ENCODE measurements around the gene WBP1.
A peak's percentile ranks its signal among the peaks of the same experiment; 100 is the strongest.

The WBP1 gene

DNA sequence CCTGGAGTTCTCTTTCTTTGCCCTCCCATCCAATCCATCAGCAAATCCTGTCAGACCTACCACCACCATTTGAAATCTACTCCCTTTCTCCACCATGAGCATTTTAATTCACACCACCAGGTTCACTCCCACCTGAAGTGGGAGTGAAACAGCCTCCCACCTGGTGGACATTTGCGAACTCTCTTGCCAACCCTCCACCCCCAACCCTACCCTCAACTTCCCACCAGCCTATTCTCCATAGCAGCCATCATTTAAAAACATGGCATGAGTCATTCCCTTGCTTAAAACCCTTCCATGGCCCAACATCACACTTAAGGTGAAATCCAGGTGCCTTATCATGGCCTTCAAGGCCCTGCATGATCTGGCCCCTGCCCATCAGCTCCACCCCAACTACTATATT lies 20.0 kb upstream of the WBP1 start:
- Histone ChIP-seq H3K9me3 (ENCODE audit: low read length) (no peaks in the 10 kb centered on the region), H3F3A (ENCODE audit: insufficient read depth, low read length) (no peaks in the 10 kb centered on the region), H3K4me1 (ENCODE audit: insufficient read depth, low read length, severe bottlenecking) (peaks cover 19% of the 10 kb centered on the region), H3K36me3 (ENCODE audit: insufficient read depth, low read length) (no peaks in the 10 kb centered on the region), H2AFZ (ENCODE audit: low read length) (no peak overlapping the region), H3K4me3 (ENCODE audit: low read depth, low read length, poor library complexity, severe bottlenecking) (no peak overlapping the region), H3K79me2 (ENCODE audit: insufficient read depth, low read length) (no peaks in the 10 kb centered on the region), H3K9me2 (ENCODE audit: low read depth, low read length) (no peaks in the 10 kb centered on the region), H3K9ac (ENCODE audit: low read length) (no peak overlapping the region), H3K4me2 (ENCODE audit: low read length) (no peak overlapping the region), H3K27ac (ENCODE audit: low read depth, low read length, poor library complexity, severe bottlenecking) (no peak overlapping the region), H4K20me1 (ENCODE audit: insufficient read depth, low read length) (no peaks in the 10 kb centered on the region), H3K27me3 (ENCODE audit: insufficient read depth, low read length) (peaks cover 8% of the 10 kb centered on the region; the same call in 1 of the 2 replicates)
- TF ChIP-seq, protein P1, sequence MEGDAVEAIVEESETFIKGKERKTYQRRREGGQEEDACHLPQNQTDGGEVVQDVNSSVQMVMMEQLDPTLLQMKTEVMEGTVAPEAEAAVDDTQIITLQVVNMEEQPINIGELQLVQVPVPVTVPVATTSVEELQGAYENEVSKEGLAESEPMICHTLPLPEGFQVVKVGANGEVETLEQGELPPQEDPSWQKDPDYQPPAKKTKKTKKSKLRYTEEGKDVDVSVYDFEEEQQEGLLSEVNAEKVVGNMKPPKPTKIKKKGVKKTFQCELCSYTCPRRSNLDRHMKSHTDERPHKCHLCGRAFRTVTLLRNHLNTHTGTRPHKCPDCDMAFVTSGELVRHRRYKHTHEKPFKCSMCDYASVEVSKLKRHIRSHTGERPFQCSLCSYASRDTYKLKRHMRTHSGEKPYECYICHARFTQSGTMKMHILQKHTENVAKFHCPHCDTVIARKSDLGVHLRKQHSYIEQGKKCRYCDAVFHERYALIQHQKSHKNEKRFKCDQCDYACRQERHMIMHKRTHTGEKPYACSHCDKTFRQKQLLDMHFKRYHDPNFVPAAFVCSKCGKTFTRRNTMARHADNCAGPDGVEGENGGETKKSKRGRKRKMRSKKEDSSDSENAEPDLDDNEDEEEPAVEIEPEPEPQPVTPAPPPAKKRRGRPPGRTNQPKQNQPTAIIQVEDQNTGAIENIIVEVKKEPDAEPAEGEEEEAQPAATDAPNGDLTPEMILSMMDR (IDR thresholded peaks at IDR 0.05; ENCODE audit: low read length), result no peak
- no peak for TF ChIP-seq EZH2 (IDR thresholded peaks at IDR 0.05; ENCODE audit: borderline replicate concordance, low read length)

DNA sequence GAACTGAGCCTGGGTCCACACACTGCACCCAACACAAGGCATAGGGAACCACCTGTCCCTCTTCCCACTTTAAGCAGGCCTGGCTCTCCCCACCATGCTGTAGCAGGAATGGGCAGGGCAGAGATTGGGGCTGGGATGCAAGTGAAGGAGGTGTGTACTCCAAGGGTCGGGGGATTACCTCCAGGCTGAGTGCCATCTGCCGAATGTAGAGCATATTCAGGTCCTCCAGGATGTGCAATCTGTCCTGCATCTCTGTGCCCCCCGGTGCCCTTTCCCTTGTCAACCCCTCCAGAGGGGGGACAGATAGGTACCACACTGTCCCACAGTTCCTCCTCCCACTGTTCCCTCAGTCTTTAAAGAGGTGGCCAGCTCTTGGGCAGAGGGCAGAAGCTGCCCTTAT lies 18.9 kb upstream of the WBP1 start:
- H2AFZ ChIP-seq (ENCODE audit: low read length), result no peak overlapping the region
- no peak overlapping the region for H3K27ac ChIP-seq (ENCODE audit: low read depth, low read length, poor library complexity, severe bottlenecking)
- H3K9me2 ChIP-seq (ENCODE audit: low read depth, low read length), result no peaks in the 10 kb centered on the region
- H3K4me2 ChIP-seq (ENCODE audit: low read length), result no peak overlapping the region
- peaks cover 10% of the 10 kb centered on the region; the same call in 1 of the 2 replicates for H3K27me3 ChIP-seq (ENCODE audit: insufficient read depth, low read length)
- no peaks in the 10 kb centered on the region for H3F3A ChIP-seq (ENCODE audit: insufficient read depth, low read length)
- no peak for TF ChIP-seq EZH2 (IDR thresholded peaks at IDR 0.05; ENCODE audit: borderline replicate concordance, low read length)
- TF ChIP-seq, protein P1 (IDR thresholded peaks at IDR 0.05; ENCODE audit: low read length), result no peak
- peaks cover 24% of the 10 kb centered on the region for H3K4me1 ChIP-seq (ENCODE audit: insufficient read depth, low read length, severe bottlenecking)
- no peaks in the 10 kb centered on the region for H4K20me1 ChIP-seq (ENCODE audit: insufficient read depth, low read length)
- no peak overlapping the region for H3K4me3 ChIP-seq (ENCODE audit: low read depth, low read length, poor library complexity, severe bottlenecking)
- H3K36me3 ChIP-seq (ENCODE audit: insufficient read depth, low read length), result no peaks in the 10 kb centered on the region
- H3K79me2 ChIP-seq (ENCODE audit: insufficient read depth, low read length), result no peaks in the 10 kb centered on the region
- no peak overlapping the region for H3K9ac ChIP-seq (ENCODE audit: low read length)
- no peaks in the 10 kb centered on the region for H3K9me3 ChIP-seq (ENCODE audit: low read length)

DNA sequence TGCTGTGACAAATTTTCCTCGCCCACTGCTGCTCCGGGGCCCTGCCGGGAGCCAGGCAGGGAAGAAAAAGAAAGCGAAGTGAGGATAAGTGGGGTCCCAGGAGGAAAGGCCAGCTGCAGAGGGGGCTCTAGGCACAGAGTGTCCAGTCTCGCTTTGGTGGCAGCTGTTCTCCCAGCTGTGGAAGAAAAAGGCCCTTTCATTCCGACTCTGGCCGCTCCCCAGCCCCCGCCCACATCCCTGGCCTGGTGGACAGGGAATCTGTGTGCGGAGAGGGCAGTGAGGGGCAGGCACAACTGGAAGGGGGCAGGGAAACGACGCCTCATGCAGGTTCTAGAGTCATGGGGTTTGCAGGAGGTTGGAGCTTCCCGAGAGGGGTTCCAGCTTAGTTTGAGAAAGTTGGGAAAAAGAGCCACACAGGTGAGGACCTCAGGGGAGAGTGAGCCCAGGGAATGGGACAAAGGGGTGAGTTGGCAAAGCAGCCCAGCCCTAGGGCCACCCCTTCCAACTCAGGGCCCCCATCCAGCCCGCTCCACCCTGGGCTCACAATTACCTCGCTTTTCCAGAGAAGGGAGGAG lies 18.3 kb upstream of the WBP1 start:
- Histone ChIP-seq H3K9ac (ENCODE audit: low read length) (no peak overlapping the region), H3K79me2 (ENCODE audit: insufficient read depth, low read length) (no peaks in the 10 kb centered on the region), H3K9me2 (ENCODE audit: low read depth, low read length) (no peaks in the 10 kb centered on the region), H3K27me3 (ENCODE audit: insufficient read depth, low read length) (peaks cover 12% of the 10 kb centered on the region; the same call in 1 of the 2 replicates), H3K4me2 (ENCODE audit: low read length) (peak overlapping the region; percentile 25; the same call in 1 of the 2 replicates), H2AFZ (ENCODE audit: low read length) (no peak overlapping the region), H3K4me1 (ENCODE audit: insufficient read depth, low read length, severe bottlenecking) (peaks cover 25% of the 10 kb centered on the region), H3K27ac (ENCODE audit: low read depth, low read length, poor library complexity, severe bottlenecking) (no peak overlapping the region), H3K9me3 (ENCODE audit: low read length) (no peaks in the 10 kb centered on the region), H3F3A (ENCODE audit: insufficient read depth, low read length) (no peaks in the 10 kb centered on the region), H3K4me3 (ENCODE audit: low read depth, low read length, poor library complexity, severe bottlenecking) (no peak overlapping the region), H3K36me3 (ENCODE audit: insufficient read depth, low read length) (no peaks in the 10 kb centered on the region), H4K20me1 (ENCODE audit: insufficient read depth, low read length) (no peaks in the 10 kb centered on the region)
- TF ChIP-seq EZH2 (IDR thresholded peaks at IDR 0.05; ENCODE audit: borderline replicate concordance, low read length), result no peak
- TF ChIP-seq, protein P1 (IDR thresholded peaks at IDR 0.05; ENCODE audit: low read length), result no peak

Data from OCI-LY1 (cell line).